ENCODE measurements around the gene MYLK. TPM values are rescaled to one million over a fixed set of nuclear protein-coding genes. Genes with fewer than 3 reads are reported as not detected.
A peak's percentile ranks its signal among the peaks of the same experiment; 100 is the strongest.

MYLK gene
- total RNA-seq, 1 donor from 2014 or later, result 196 TPM

DNA sequence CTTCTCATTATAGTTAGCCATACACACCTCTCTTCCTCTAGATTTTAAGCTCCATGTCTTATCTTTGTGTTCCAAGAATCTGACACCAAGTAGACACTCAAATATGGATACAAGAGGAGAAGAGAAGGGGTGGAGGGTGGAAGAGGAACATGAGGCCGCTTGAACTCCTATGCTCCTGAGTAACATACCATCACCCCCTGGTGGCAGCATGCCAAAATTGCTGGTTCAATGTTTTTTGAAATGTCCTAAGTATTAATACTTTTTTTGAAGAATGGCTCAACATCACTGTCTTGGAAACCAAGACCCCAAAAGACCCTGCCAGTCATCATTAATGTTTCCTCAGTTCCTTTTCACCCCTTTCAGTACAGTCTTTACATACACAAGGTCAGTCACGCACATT, 227.4 kb downstream of the MYLK start:
- no peak for DNase-seq (ENCODE audit: low spot score in 2 of 2)
- H3K36me3 ChIP-seq, result peaks cover 29 to 47% of the 10 kb centered on the region in 2 donors
- H3K9me3 ChIP-seq, result no peaks in the 10 kb centered on the region
- no peaks in the 10 kb centered on the region for H3K27me3 ChIP-seq
- H3K4me1 ChIP-seq, result peaks cover 47 to 86% of the 10 kb centered on the region in 2 donors
- H3K27ac ChIP-seq, result peak overlapping the region; percentile 85 to 96
- H3K4me3 ChIP-seq, result no peak overlapping the region
- intact Hi-C loops (cut with DNase I), result no loop called here
- TF ChIP-seq, protein P1, sequence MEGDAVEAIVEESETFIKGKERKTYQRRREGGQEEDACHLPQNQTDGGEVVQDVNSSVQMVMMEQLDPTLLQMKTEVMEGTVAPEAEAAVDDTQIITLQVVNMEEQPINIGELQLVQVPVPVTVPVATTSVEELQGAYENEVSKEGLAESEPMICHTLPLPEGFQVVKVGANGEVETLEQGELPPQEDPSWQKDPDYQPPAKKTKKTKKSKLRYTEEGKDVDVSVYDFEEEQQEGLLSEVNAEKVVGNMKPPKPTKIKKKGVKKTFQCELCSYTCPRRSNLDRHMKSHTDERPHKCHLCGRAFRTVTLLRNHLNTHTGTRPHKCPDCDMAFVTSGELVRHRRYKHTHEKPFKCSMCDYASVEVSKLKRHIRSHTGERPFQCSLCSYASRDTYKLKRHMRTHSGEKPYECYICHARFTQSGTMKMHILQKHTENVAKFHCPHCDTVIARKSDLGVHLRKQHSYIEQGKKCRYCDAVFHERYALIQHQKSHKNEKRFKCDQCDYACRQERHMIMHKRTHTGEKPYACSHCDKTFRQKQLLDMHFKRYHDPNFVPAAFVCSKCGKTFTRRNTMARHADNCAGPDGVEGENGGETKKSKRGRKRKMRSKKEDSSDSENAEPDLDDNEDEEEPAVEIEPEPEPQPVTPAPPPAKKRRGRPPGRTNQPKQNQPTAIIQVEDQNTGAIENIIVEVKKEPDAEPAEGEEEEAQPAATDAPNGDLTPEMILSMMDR (IDR thresholded peaks at IDR 0.05), result no peak

GRCh38 chr3:123656274-123656673, 227.9 kb downstream of the MYLK start:
- H3K4me3 ChIP-seq, result no peak overlapping the region
- H3K4me1 ChIP-seq, result peaks cover 43 to 86% of the 10 kb centered on the region in 2 donors
- H3K9me3 ChIP-seq, result no peaks in the 10 kb centered on the region
- intact Hi-C loops (cut with DNase I), result no loop called here
- TF ChIP-seq, protein P1 (IDR thresholded peaks at IDR 0.05), result no peak
- H3K27me3 ChIP-seq, result no peaks in the 10 kb centered on the region
- no peak for DNase-seq (ENCODE audit: low spot score in 2 of 2)
- H3K27ac ChIP-seq, result peak overlapping the region; percentile 85 to 96
- peaks cover 31 to 52% of the 10 kb centered on the region in 2 donors for H3K36me3 ChIP-seq

DNA sequence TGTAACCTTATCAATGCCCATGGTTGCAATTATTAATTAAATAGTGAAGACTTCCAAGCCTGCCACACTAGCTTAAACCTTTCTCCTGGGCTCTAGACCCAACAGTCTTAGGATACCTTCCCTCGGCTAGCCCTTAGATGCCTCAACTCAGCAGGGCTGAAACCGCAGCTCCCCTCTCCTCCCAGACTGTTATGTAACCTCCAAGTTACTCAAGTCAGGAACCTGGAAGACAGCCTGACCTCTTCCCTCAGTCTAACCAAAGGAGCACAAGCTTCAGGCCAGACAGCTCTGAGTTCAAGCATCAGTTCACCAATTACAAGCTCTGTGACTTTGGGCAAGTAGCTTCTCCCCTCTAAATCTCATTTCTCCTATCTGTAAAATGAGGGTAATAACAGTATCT, 228.7 kb downstream of the MYLK start:
- H3K4me3 ChIP-seq, result no peak overlapping the region
- H3K9me3 ChIP-seq, result no peaks in the 10 kb centered on the region
- intact Hi-C loops (cut with DNase I), result no loop called here
- H3K36me3 ChIP-seq, result peaks cover 40 to 60% of the 10 kb centered on the region in 2 donors
- no peaks in the 10 kb centered on the region for H3K27me3 ChIP-seq
- peaks cover 41 to 80% of the 10 kb centered on the region in 2 donors for H3K4me1 ChIP-seq
- DNase-seq (ENCODE audit: low spot score in 2 of 2), result no peak
- H3K27ac ChIP-seq, result peak overlapping the region; percentile 85 to 96
- TF ChIP-seq, protein P1 (IDR thresholded peaks at IDR 0.05), result no peak

GRCh38 chr3:123653221-123653682, 230.9 kb downstream of the MYLK start:
- DNase-seq (ENCODE audit: low spot score in 2 of 2), result peak in 1 of 2 donors; percentile 91
- Histone ChIP-seq H3K4me3 (no peak overlapping the region), H3K27me3 (no peaks in the 10 kb centered on the region), H3K27ac (peak overlapping the region; percentile 85 to 96), H3K9me3 (no peaks in the 10 kb centered on the region), H3K4me1 (peaks cover 22 to 59% of the 10 kb centered on the region in 2 donors), H3K36me3 (peaks cover 61 to 74% of the 10 kb centered on the region in 2 donors)
- TF ChIP-seq, protein P1 (IDR thresholded peaks at IDR 0.05), result no peak
- intact Hi-C loops (cut with DNase I), result no loop called here

GRCh38 chr3:123652342-123652984, 231.7 kb downstream of the MYLK start:
- intact Hi-C loops (cut with DNase I), result loop anchor here (1.0 kb wide), 2 partner anchors 50 to 67 kb away; no protein-coding TSS in a partner anchor
- peak in 1 of 2 donors; percentile 87 for DNase-seq (ENCODE audit: low spot score in 2 of 2)
- H3K27ac ChIP-seq, result peak overlapping the region; percentile 85 to 96
- no peak overlapping the region for H3K4me3 ChIP-seq
- H3K27me3 ChIP-seq, result no peaks in the 10 kb centered on the region
- peaks cover 18 to 54% of the 10 kb centered on the region in 2 donors for H3K4me1 ChIP-seq
- H3K36me3 ChIP-seq, result peaks cover 67 to 82% of the 10 kb centered on the region in 2 donors
- TF ChIP-seq, protein P1 (IDR thresholded peaks at IDR 0.05), result peak; percentile 81 to 93 (median 89)
- no peaks in the 10 kb centered on the region for H3K9me3 ChIP-seq

Measured in ascending aorta (tissue), 2 donors.